Stomach (tissue), 9 donors: ENCODE measurements around the gene RSPH3. TPM values are rescaled to one million over a fixed set of nuclear protein-coding genes. Genes with fewer than 3 reads are reported as not detected.

Source experiments
- DNase-seq, 2 donors: peaks; one replicate each; pipeline versions ENCODE4 v3.0.0 to v3.0.0-alpha.2; 2013 to 2019
- H3K27ac ChIP-seq, 5 donors: fragments of 200-600 bp in 4 of 5; sonication (generic) in 4 of 5; one replicate each; pipeline ENCODE4 v1.5.1; 2013 to 2019; ENCODE audit warnings: mild to moderate bottlenecking in 1 of 5, moderate library complexity in 1 of 5
- H3K27me3 ChIP-seq, 3 donors: fragments of 200-600 bp; sonication (generic); one replicate each; pipeline ENCODE4 v1.5.1; 2017 to 2019; ENCODE audit warnings: mixed run types in 1 of 3
- H3K36me3 ChIP-seq, 4 donors: fragments of 200-600 bp; sonication (generic); 1 replicate in 3 of 4; 2 replicates in 1 of 4; pipeline ENCODE4 v1.5.1; 2016 to 2019
- H3K4me1 ChIP-seq, 4 donors: fragments of 200-600 bp; sonication (generic); one replicate each; pipeline ENCODE4 v1.5.1; 2016 to 2019
- H3K4me3 ChIP-seq, 4 donors: fragments of 200-600 bp; sonication (generic) in 3 of 4; one replicate each; pipeline ENCODE4 v1.5.1; 2016 to 2019; ENCODE audit warnings: mild to moderate bottlenecking in 1 of 4
- H3K9me3 ChIP-seq, 4 donors: fragments of 200-600 bp; sonication (generic); one replicate each; pipeline ENCODE4 v1.5.1; 2016 to 2019
- EP300 ChIP-seq: sonication (generic); formaldehyde crosslinking; IDR thresholded peaks from one replicate; pipeline ENCODE4 v1.6.1; 2017; ENCODE audit warnings: antibody characterized with exemption
- POLR2A ChIP-seq, 4 donors: fragments of 450-650 bp; IDR thresholded peaks; one replicate each; pipeline ENCODE4 v1.6.1; 2016; ENCODE audit warnings: antibody characterized with exemption in 4 of 4, control low read depth in 2 of 4, mild to moderate bottlenecking in 1 of 4, moderate library complexity in 1 of 4
- POLR2AphosphoS5 ChIP-seq, 3 donors: sonication (generic); formaldehyde crosslinking; IDR thresholded peaks; one replicate each; pipeline ENCODE4 v1.6.1; 2016; ENCODE audit warnings: antibody characterized with exemption in 3 of 3
- WGBS, 5 donors: extraction: QIAGEN DNeasy Blood & Tissue Kit in 3 of 5; methylation state at CpG; one replicate each; pipeline versions ENCODE4 v1.1.5 to v1.1.7; 2013 to 2018; 5-methylcytosine and 5-hydroxymethylcytosine counted together
- intact Hi-C: fragments of 100-400 bp; cut with DNase I; formaldehyde crosslinking; loops from one replicate; pipeline ENCODE4 v1.15.1; 2023; ENCODE audit warnings: low total_unique reads
- polyA plus RNA-seq, 3 donors: library from polyadenylated mRNA; stranded (reverse); fragments of 200-250 nt; gene quantifications; one replicate each; pipeline ENCODE4 v1.2.3, GENCODE V29; 2013
- total RNA-seq, 5 donors: library from RNA; depleted of rRNA; stranded (reverse); fragments of >200 nt; gene quantifications; one replicate each; pipeline versions ENCODE4 v1.1.0 to v1.2.3, GENCODE V29; 2014 to 2016
- TF ChIP-seq, protein P1 (sequence below), 7 experiments: fragments of 450-650 bp in 4 of 7; fragments of 200-600 bp in 3 of 7; sonication (generic) in 3 of 7; IDR thresholded peaks; one replicate each; pipeline ENCODE4 v1.5.1; 2016 to 2019; ENCODE audit warnings: antibody characterized with exemption in 7 of 7, control low read depth in 2 of 7, mild to moderate bottlenecking in 1 of 7
- donor health status: healthy with polysubstance abuse.
- donor health status: Bipolar disorder and iron deficiency.
- donor health status: healthy.

The RSPH3 gene
- total and polyA plus RNA-seq, 8 donors = 2.3 to 89.3 (median 5.9) TPM

DNA sequence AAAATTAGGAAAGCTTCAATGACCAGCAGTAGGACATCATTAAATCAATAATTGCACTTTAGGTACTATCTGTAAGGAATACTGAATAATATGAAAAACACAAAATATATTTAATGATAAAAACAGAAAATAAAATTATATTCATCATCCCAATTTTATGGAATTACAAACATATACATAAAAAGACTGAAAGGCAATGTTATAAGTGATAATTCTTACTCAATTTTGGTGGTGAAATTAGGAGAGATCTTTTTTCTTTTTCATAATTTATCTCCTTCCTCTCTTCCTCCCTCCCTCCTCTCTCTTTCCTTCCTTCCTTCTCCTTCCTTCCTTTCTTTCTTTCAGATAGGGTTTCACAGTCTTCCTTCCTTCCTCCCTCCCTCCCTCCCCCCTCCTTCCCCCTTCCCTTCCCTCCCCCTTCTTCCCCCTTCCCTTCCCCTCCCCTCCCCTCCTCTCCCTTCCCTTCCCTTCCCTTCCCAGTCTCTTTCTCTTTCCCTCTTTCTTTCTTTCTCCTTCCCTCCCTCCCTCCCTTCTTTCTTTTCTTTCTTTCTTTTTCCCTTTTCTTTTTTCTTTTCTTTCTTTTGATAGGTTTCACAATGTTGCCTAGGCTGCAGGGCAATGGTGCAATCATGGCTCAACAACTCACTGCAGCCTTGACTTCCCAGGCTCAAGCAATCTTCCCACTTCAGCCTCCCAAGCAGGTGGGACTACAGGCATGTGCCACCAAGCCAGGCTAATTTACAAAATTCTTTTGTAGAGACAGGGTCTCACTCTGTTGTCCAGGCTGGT lies 36.8 kb downstream of the RSPH3 start:
- no peak overlapping the region for H3K4me3 ChIP-seq
- intact Hi-C loops = no loop called here
- peaks cover 0 to 9% (median 0%) of the 10 kb centered on the region in 4 donors for H3K36me3 ChIP-seq
- no peak for DNase-seq
- H3K27me3 ChIP-seq = no peaks in the 10 kb centered on the region
- H3K9me3 ChIP-seq = peaks cover 0 to 9% (median 3%) of the 10 kb centered on the region in 4 donors
- H3K27ac ChIP-seq = no peak overlapping the region
- H3K4me1 ChIP-seq = peaks cover 0 to 9% (median 6%) of the 10 kb centered on the region in 4 donors
- TF ChIP-seq POLR2AphosphoS5 (IDR thresholded peaks at IDR 0.05) = no peak
- TF ChIP-seq EP300 = no peak
- no peak for TF ChIP-seq POLR2A (IDR thresholded peaks at IDR 0.05)
- TF ChIP-seq, protein P1, sequence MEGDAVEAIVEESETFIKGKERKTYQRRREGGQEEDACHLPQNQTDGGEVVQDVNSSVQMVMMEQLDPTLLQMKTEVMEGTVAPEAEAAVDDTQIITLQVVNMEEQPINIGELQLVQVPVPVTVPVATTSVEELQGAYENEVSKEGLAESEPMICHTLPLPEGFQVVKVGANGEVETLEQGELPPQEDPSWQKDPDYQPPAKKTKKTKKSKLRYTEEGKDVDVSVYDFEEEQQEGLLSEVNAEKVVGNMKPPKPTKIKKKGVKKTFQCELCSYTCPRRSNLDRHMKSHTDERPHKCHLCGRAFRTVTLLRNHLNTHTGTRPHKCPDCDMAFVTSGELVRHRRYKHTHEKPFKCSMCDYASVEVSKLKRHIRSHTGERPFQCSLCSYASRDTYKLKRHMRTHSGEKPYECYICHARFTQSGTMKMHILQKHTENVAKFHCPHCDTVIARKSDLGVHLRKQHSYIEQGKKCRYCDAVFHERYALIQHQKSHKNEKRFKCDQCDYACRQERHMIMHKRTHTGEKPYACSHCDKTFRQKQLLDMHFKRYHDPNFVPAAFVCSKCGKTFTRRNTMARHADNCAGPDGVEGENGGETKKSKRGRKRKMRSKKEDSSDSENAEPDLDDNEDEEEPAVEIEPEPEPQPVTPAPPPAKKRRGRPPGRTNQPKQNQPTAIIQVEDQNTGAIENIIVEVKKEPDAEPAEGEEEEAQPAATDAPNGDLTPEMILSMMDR (IDR thresholded peaks at IDR 0.05) = no peak

DNA sequence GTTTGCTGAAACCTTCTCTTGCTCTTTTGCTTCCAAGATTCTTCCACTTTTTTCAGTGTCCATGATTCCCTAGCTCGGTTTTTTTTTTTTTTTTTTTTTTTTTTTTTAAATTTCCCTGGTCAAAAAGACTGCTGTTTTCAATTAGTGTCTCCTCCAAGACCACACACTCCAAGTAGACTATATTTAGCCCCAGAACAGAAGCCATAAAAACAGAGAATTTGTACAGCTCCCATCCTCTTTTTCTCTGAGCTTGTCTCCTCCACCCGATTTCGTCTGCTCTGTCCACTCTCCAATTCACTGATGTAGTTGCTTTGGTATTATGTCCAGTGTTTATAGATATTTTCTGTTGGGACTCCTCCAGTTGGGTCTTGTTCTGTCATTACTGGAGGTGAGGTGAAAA lies 37.6 kb downstream of the RSPH3 start:
- H3K27me3 ChIP-seq = no peaks in the 10 kb centered on the region
- H3K27ac ChIP-seq = no peak overlapping the region
- no peak overlapping the region for H3K4me3 ChIP-seq
- peaks cover 0 to 9% (median 7%) of the 10 kb centered on the region in 4 donors for H3K4me1 ChIP-seq
- peaks cover 0 to 9% (median 0%) of the 10 kb centered on the region in 4 donors for H3K36me3 ChIP-seq
- TF ChIP-seq POLR2A (IDR thresholded peaks at IDR 0.05) = no peak
- intact Hi-C loops = no loop called here
- peaks cover 0 to under 1% (median 0%) of the 10 kb centered on the region in 4 donors for H3K9me3 ChIP-seq
- no peak for DNase-seq
- WGBS, 5 donors = 72 to 95% (median 86%) methylated on average over 3 of the region's 3 CpGs

DNA sequence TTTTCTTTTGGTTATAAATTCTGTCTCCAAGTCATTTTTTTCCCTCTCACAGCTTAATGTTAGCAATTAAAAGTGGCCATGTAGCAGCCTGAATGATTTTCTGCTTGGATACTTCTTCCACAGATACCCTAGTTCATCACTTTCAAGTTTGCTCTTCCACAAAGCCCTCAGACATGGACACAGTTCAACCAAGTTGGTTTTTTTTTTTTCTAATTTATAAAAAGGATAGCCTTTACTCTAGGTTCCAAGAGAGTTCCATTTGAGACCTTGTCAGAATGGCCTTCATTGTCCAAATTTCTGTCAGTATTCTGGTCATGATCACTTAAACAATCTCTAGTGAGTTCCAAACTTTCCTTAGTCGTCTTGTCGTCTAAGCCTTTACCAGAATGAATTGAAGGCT lies 40.0 kb downstream of the RSPH3 start:
- no peaks in the 10 kb centered on the region for H3K9me3 ChIP-seq
- no peak for DNase-seq
- intact Hi-C loops = no loop called here
- no peak overlapping the region for H3K27ac ChIP-seq
- peaks cover 0 to 9% (median 0%) of the 10 kb centered on the region in 4 donors for H3K36me3 ChIP-seq
- peaks cover 0 to 9% (median 7%) of the 10 kb centered on the region in 4 donors for H3K4me1 ChIP-seq
- H3K4me3 ChIP-seq = no peak overlapping the region
- H3K27me3 ChIP-seq = no peaks in the 10 kb centered on the region
- WGBS, 5 donors = 71 to 87% (median 84%) methylated on average over 2 of the region's 2 CpGs
- no peak for TF ChIP-seq EP300

DNA sequence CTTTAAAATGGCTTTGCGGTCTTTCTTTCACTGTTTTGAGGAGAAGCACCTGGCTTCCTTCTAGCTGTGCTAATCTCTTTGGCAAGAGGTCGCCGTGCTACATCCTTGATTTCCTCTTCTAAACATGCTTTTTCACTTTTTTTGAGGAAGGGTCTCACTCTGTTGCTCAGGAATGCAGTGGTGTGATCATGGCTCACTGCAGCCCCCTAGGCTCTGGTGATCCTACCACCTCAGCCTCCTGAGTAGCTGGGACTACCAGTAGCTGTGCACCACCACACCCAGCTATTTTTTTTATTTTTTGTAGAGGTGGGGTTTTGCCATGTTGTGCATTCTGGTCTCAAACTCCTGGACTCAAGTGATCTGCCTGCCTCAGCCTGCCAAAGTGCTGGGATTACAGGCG lies 40.5 kb downstream of the RSPH3 start:
- Histone ChIP-seq H3K27me3 (no peaks in the 10 kb centered on the region), H3K4me1 (peaks cover 0 to 9% (median 7%) of the 10 kb centered on the region in 4 donors), H3K27ac (no peak overlapping the region), H3K36me3 (peaks cover 0 to 9% (median 0%) of the 10 kb centered on the region in 4 donors), H3K4me3 (no peak overlapping the region), H3K9me3 (no peaks in the 10 kb centered on the region)
- DNase-seq = no peak
- WGBS, 5 donors = 74 to 87% (median 79%) methylated on average over 4 of the region's 4 CpGs
- intact Hi-C loops = no loop called here
- TF ChIP-seq EP300 = no peak
- TF ChIP-seq POLR2AphosphoS5 (IDR thresholded peaks at IDR 0.05) = no peak
- TF ChIP-seq POLR2A (IDR thresholded peaks at IDR 0.05) = no peak
- TF ChIP-seq, protein P1 (IDR thresholded peaks at IDR 0.05) = no peak

DNA sequence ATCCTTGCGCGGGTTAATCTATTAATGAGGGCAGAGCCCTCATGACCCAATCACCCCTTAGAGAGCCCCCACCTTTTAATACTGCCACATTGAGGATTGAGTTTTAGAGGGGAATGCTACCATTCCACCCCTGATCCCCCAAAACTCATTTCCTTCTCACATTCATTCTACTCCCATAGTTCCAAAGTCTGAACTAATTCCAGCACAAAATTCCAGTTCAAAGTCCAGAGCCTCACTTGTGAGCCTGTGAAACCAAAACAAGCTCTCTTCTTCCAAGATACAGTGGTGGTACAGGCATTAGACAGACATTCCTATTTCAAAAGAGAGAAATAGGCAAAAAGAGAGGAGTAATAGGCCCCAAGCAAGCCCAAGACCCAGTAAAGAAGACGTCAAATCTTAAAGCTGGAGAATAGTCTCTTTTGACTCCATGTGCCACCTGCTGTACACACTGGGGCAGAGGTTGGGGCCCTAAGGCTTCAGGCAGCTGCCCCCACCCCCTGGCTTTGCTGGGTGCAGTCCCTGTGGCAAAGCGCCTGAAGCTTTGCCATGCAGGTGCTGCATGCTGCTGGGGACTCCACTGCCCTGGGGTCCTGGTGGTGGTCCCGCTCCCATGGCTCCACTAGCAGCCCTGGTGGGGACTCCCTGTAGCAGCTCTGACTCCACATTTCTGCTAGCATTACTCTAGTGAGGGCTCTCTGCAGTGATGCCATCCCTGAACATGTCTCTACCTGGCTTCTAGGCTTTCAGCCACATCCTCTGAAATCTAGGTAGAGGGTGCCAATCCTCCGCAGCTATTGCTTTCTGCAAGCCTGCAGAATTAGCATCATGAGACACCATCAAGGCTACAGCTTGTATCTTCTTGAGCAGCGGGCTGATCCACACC lies 41.3 kb downstream of the RSPH3 start:
- DNase-seq = peak in 1 of 2 donors; percentile 30
- Histone ChIP-seq H3K36me3 (peaks cover 0 to 9% (median 0%) of the 10 kb centered on the region in 4 donors), H3K9me3 (no peaks in the 10 kb centered on the region), H3K27ac (no peak overlapping the region), H3K4me1 (peaks cover 0 to 9% (median 7%) of the 10 kb centered on the region in 4 donors), H3K4me3 (no peak overlapping the region), H3K27me3 (no peaks in the 10 kb centered on the region)
- TF ChIP-seq, protein P1 (IDR thresholded peaks at IDR 0.05) = peak in 1 of 7 experiments; percentile 18
- no peak for TF ChIP-seq POLR2AphosphoS5 (IDR thresholded peaks at IDR 0.05)
- WGBS, 5 donors = 77 to 87% (median 81%) methylated on average over 7 of the region's 7 CpGs
- intact Hi-C loops = no loop called here
